ENCODE data around the gene PARD3. TPM values are rescaled to one million over a fixed set of nuclear protein-coding genes. Genes with fewer than 3 reads are reported as not detected.

The PARD3 gene
- total and polyA plus RNA-seq, 10 of the 15 experiments (the other 5 are each of a cell fraction or from before 2014, with no cell fraction given), result 2.6 to 43.1 (median 13.9) TPM

GRCh38 chr10:34256216-34256615 lies 558.9 kb downstream of the PARD3 start (continued):
- TF ChIP-seq, protein P1, sequence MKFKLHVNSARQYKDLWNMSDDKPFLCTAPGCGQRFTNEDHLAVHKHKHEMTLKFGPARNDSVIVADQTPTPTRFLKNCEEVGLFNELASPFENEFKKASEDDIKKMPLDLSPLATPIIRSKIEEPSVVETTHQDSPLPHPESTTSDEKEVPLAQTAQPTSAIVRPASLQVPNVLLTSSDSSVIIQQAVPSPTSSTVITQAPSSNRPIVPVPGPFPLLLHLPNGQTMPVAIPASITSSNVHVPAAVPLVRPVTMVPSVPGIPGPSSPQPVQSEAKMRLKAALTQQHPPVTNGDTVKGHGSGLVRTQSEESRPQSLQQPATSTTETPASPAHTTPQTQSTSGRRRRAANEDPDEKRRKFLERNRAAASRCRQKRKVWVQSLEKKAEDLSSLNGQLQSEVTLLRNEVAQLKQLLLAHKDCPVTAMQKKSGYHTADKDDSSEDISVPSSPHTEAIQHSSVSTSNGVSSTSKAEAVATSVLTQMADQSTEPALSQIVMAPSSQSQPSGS (IDR thresholded peaks at IDR 0.05; ENCODE audit: low read length), result no peak
- TF ChIP-seq NFIC (IDR thresholded peaks at IDR 0.05; ENCODE audit: low read depth, low read length) (no peak), POLR2A (IDR thresholded peaks at IDR 0.05; ENCODE audit: low read depth, low read length) (no peak)

DNA sequence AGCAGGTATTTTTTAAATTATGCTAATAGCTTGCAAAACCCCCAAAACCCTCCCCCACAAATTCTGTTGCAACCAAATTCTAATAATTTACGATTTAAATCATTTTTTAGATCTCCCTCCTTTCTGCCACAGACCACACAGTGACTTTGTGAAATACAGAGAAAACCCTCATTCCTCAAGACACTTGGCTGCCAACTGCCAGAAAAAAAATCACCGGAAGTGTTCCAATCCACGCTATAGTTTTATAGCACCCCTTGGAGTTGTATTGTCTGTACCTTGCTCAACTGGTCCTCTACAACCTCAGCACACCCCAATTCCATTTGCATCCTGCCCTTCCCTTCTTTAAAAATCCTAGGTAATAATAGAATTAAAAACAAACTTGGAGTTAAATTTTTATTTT lies 560.1 kb downstream of the PARD3 start:
- POLR2A ChIA-PET, result interaction anchor here (0.6 to 1.7 kb wide), 2 partner anchors 17 to 287 kb away, joined by 4 read pairs; no protein-coding TSS in a partner anchor
- in situ Hi-C loops (cut with MboI) (no loop called here), intact Hi-C loops (cut with micrococcal nuclease; ENCODE audit: unreplicated experiment) (no loop called here)
- H3K4me2 ChIP-seq (ENCODE audit: control insufficient read depth, insufficient read depth), result no peak overlapping the region
- no peak overlapping the region for H3K27ac ChIP-seq (ENCODE audit: control insufficient read depth, insufficient read depth)
- no peak overlapping the region for H3K9ac ChIP-seq (ENCODE audit: control insufficient read depth, insufficient read depth, low read length)
- BruUV-seq (replicated peaks), result no TSS peak
- SMC1A ChIA-PET (ENCODE audit: uncharacterized antibody, unreplicated experiment), result interaction anchor here (0.6 to 1.3 kb wide), 4 partner anchors 28 to 429 kb away, joined by 3 read pairs; no protein-coding TSS in a partner anchor
- no peaks in the 10 kb centered on the region for H3K36me3 ChIP-seq (ENCODE audit: control insufficient read depth in 2 of 2, insufficient read depth in 2 of 2, low read length in 1 of 2)
- no peaks in the 10 kb centered on the region for H3K27me3 ChIP-seq (replicated peaks in 1 of 2; ENCODE audit: control insufficient read depth in 2 of 2, insufficient read depth in 2 of 2, low read length in 1 of 2)
- no peaks in the 10 kb centered on the region for H3K9me3 ChIP-seq (replicated peaks; ENCODE audit: control insufficient read depth, insufficient read depth, low read length)
- no peaks in the 10 kb centered on the region for H3K79me2 ChIP-seq (ENCODE audit: control insufficient read depth, insufficient read depth, low read length)
- ATAC-seq, result no peak
- no peak overlapping the region for H3K4me3 ChIP-seq
- DNase-seq (ENCODE audit: low read depth, low spot score), result no peak
- TF ChIP-seq GABPA (IDR thresholded peaks at IDR 0.05; ENCODE audit: low read depth), result no peak
- no peak for TF ChIP-seq NFYA (IDR thresholded peaks at IDR 0.05; ENCODE audit: borderline replicate concordance, low read depth, low read length)
- no peak for TF ChIP-seq USF1 (IDR thresholded peaks at IDR 0.05; ENCODE audit: borderline replicate concordance, extremely low read length, insufficient read depth, low read depth, low read length)
- no peak for TF ChIP-seq MXI1 (IDR thresholded peaks at IDR 0.05; ENCODE audit: low read depth, low read length)
- TF ChIP-seq USF2 (IDR thresholded peaks at IDR 0.05; ENCODE audit: borderline replicate concordance, low read depth, low read length), result no peak
- no peak for TF ChIP-seq TCF3 (IDR thresholded peaks at IDR 0.05; ENCODE audit: borderline replicate concordance, insufficient read depth, low read depth, low read length)
- no peak for TF ChIP-seq CHD4 (IDR thresholded peaks at IDR 0.05)
- TF ChIP-seq, protein P2, sequence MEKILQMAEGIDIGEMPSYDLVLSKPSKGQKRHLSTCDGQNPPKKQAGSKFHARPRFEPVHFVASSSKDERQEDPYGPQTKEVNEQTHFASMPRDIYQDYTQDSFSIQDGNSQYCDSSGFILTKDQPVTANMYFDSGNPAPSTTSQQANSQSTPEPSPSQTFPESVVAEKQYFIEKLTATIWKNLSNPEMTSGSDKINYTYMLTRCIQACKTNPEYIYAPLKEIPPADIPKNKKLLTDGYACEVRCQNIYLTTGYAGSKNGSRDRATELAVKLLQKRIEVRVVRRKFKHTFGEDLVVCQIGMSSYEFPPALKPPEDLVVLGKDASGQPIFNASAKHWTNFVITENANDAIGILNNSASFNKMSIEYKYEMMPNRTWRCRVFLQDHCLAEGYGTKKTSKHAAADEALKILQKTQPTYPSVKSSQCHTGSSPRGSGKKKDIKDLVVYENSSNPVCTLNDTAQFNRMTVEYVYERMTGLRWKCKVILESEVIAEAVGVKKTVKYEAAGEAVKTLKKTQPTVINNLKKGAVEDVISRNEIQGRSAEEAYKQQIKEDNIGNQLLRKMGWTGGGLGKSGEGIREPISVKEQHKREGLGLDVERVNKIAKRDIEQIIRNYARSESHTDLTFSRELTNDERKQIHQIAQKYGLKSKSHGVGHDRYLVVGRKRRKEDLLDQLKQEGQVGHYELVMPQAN (conservative IDR thresholded peaks at IDR 0.05), result no peak
- no peak for TF ChIP-seq MTA2 (IDR thresholded peaks at IDR 0.05; ENCODE audit: low read depth)
- TF ChIP-seq RCOR1 (conservative IDR thresholded peaks at IDR 0.05; ENCODE audit: low read depth, low read length), result no peak
- TF ChIP-seq TAF1 (IDR thresholded peaks at IDR 0.05; ENCODE audit: borderline replicate concordance, low read depth, low read length), result no peak
- TF ChIP-seq GATAD2B (conservative IDR thresholded peaks at IDR 0.05; ENCODE audit: low read depth), result no peak
- no peak for TF ChIP-seq E2F4 (IDR thresholded peaks at IDR 0.05; ENCODE audit: low read depth, low read length)
- TF ChIP-seq MTA3 (IDR thresholded peaks at IDR 0.05; ENCODE audit: borderline replicate concordance, low read length), result no peak
- no peak overlapping the region for H2AFZ ChIP-seq (ENCODE audit: control insufficient read depth, low read depth, low read length)
- no peak for FAIRE-seq
- H4K20me1 ChIP-seq (ENCODE audit: control insufficient read depth, insufficient read depth), result no peaks in the 10 kb centered on the region
- RAD21 ChIA-PET (ENCODE audit: unreplicated experiment), result interaction anchor here (1.0 kb wide), 1 partner anchor 8 kb away, joined by 4 read pairs; no protein-coding TSS in a partner anchor
- 49% methylated on average over 3 of the region's 3 CpGs for WGBS (ENCODE audit: insufficient coverage, insufficient replicate concordance, low lambda C conversion rate, missing lambda C conversion rate)
- no peaks in the 10 kb centered on the region for H3K4me1 ChIP-seq (ENCODE audit: control insufficient read depth, insufficient read depth, low read length)
- CTCF ChIA-PET, result interaction anchor here (1.0 to 1.4 kb wide), 3 partner anchors 9 to 19 kb away, joined by 3 to 4 read pairs (median 3); no protein-coding TSS in a partner anchor

Measured in GM12878 (cell line).